NCI-H2029 treated with DMSO at 0.1 percent for 48 hours (cell line): ENCODE data around the gene PIH1D1.
"Not testable (repeated sequence)": the region's sequence is repeated elsewhere in the genome, so short reads cannot be mapped to it uniquely, and the experiment has no call there.

Experiments
- DNase-seq: peaks from one replicate; lab custom pipeline; 2025; lab: John Stamatoyannopoulos, UW

The PIH1D1 gene

DNA sequence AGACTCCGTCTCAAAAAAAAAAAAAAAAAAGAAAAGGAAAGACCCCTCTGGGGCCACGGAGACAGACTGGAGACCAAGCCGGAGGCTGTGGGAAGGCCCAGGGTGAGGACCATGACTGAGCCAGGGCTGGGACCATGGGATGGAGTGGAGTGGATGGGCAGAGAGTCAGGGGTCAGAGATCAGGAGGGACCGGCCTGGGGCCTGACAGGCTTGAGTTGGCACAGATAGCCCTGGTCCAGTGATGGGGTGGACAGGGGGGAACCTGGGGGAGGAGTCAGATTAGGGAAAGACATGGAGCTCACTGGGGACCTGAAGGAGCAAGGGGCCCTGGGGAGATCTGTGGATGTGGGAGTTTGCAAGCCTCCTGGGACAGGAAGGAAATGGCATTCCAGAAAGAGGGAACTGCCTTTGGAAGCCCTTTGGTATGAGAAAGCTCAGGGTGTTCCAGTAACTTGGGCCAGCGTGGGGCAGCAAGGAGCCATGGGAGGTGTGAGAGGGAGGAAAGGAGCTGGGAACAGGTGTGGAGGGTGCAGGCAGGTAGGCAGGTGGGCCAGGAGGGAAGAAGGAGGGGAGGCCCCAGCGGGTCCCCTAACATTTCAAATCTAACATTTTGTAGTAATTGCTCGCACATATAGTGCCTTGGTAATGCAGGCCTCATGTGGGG is 29.5 kb upstream of the PIH1D1 start:
- no peak for DNase-seq

- DNase-seq: no peak
These were observed 28.5 kb upstream of the PIH1D1 start for GRCh38 chr19:49479975-49480628.

- no peak for DNase-seq
These were observed 24.6 kb upstream of the PIH1D1 start for GRCh38 chr19:49475995-49476880.

- DNase-seq: no peak
These were observed 23.7 kb upstream of the PIH1D1 start for GRCh38 chr19:49475191-49475917.

GRCh38 chr19:49474542-49474924 is 22.9 kb upstream of the PIH1D1 start:
- DNase-seq: no peak

DNA sequence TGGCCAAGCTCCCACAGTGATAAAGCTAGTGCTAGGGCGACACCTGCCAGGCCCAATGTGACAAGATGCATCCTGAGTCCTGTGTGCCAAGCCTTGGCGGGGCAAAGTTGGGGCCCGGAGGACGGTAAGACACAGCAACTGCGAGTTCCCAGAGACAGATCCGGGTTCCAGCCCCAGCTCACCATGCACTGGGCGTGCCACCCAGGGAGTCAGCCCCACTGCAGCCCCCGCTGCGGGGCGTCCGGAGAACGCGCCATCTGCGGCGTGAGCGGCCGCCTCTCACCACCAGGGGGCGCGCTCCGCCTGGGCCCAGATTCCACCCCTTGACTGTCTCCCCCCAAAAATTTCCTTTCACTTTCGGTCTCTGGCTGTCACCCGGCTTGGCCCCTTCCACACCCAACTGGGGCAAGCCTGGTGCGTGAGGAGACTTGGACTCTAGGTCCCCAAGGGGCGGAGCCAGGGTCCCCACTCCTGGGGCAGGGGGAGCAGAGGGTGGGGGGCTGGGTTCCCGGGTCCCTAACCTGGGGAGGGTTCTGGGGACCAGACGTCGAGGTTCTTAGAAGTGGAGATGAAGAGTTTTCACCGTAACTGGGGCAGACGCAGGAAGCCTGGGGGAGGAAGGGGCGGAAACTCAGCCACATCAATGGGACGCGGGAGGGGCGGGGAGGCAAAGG is 22.4 kb upstream of the PIH1D1 start, which contains the start of gene FLT3LG:
Gene FLT3LG, plus strand, starts transcription at position 348 of the 674 bp plus-strand sequence. CDS start 425 bp downstream, outside the sequence.
- peak; percentile 52 for DNase-seq

- not testable (repeated sequence) for DNase-seq
These were observed 21.9 kb upstream of the PIH1D1 start for GRCh38 chr19:49473501-49473867.

- no peak for DNase-seq
These were observed 21.3 kb upstream of the PIH1D1 start for GRCh38 chr19:49472936-49473335.

- DNase-seq: no peak
These were observed 19.0 kb upstream of the PIH1D1 start for GRCh38 chr19:49470615-49470978.

DNA sequence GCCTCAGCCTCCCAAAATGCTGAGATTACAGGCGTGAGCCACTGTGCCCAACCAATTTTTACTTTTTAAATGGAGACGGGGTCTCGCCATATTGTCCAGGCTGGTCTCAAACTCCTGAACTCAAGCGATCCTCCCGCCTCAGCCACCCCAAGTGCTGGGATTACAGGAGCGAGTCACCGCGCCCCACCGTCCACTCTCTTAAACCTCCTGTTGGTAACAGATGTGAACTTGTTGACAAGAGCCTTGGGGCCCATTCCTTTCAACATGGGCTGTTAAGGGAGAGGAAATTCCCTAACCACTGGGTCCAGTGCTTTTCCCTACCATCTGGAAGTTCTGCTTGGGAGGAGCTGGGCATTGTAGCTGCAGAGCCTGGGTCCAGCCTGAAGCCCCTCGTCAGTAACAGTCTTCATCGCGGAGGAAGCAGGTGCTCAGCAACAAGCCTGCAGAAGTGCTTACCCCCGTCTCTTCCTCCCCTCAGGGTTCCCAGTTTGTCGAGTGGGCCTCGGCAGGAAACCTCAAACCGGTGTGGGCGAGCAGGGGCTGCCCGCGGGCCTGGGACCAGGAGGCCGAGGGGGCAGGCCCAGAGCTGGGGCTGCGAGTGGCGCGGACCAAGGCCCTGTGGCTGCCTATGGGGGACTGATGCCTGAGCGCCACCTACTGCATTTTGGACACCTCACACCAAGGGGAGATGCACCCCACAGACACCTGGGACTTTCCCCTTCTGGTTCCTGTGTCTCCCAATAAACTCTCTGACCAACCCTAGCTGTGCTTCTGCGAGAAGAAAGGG is 18.4 kb upstream of the PIH1D1 start:
- no peak for DNase-seq

DNA sequence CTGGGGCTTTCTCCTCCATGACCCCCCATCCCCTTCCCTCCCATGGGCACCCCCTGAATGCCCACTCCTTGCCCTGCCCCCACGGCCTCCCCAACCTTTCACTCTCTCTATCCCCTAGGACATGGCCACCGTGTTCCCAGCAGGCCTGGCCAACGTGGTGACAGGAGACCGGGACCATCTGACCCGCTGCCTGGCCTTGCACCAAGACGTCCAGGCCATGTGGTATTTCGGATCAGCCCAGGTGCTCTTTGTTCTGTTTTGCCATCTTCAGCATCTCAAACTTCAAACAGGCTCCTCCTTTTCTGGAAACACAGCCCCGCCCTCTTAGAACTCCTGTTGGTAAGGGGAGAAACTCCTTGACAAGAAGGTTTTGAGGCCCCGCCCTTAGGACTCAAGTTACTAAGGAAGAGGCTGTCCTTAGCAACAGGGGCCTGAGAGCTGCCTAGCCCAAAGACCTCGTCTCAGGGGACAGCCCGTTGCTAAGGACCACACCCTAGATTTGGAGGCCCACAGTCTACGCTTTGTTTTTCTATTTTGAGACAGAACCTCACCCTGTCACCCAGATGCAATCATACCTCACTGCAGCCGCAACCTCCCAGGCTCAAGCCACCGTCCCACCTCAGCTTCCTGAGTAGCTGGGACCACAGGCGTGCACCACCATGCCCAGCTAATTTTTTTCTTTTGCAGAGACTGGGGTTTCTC is 17.3 kb upstream of the PIH1D1 start:
- DNase-seq: no peak

GRCh38 chr19:49468199-49468598 is 16.6 kb upstream of the PIH1D1 start:
- DNase-seq: no peak

GRCh38 chr19:49465371-49465770 is 13.8 kb upstream of the PIH1D1 start:
- no peak for DNase-seq

DNA sequence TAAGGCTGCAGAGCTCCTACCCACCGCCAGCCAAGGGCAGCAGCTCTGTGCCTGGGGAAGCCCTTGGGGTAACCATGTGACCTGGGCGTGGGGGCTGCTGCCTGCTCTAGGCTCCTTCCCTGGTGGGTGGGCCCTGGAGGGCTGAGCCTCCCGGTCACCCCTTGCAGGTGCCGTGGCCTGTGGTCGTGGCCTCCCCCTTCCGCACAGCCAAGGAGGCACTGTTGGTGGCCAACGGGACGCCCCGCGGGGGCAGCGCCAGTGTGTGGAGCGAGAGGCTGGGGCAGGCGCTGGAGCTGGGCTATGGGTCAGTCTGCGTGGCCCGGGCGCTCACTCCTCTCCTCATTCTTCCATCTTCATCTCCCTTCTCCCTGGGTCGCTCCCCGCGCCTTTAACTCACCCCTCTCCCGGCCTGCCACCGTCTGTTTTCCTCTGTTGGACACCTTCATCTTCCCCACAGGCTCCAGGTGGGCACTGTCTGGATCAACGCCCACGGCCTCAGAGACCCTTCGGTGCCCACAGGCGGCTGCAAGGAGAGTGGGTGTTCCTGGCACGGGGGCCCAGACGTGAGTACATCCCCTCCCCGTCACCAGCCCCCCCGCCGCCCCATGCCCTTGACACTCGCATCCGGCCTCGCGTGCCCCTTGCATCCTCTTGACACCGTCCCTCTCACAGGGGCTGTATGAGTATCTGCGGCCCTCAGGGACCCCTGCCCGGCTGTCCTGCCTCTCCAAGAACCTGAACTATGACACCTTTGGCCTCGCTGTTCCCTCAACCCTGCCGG is 12.5 kb upstream of the PIH1D1 start:
- DNase-seq: no peak

- no peak for DNase-seq
These were observed 10.9 kb upstream of the PIH1D1 start for GRCh38 chr19:49462492-49462891.

GRCh38 chr19:49461656-49462055 is 10.0 kb upstream of the PIH1D1 start:
- no peak for DNase-seq

- not testable (repeated sequence) for DNase-seq
These were observed 9.5 kb upstream of the PIH1D1 start for GRCh38 chr19:49461130-49461529.

GRCh38 chr19:49459388-49459787 is 7.8 kb upstream of the PIH1D1 start:
- DNase-seq: no peak

DNA sequence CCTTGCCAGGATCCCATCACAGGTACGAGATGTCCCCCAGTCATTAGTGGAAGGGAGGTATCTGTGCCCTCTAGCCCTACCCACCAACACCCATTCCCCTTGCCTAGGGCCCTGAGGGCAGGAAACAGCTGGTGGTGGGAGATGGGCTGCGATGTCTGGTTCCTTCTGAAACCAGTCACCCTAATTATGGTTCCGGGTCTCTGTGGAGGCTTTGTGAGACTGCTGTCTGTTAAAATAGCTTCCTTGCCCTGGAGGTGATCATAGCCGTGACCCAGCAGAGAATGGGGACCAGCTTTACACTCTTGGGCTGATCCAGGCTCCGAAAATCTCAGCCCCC is 6.9 kb upstream of the PIH1D1 start:
- no peak for DNase-seq

DNA sequence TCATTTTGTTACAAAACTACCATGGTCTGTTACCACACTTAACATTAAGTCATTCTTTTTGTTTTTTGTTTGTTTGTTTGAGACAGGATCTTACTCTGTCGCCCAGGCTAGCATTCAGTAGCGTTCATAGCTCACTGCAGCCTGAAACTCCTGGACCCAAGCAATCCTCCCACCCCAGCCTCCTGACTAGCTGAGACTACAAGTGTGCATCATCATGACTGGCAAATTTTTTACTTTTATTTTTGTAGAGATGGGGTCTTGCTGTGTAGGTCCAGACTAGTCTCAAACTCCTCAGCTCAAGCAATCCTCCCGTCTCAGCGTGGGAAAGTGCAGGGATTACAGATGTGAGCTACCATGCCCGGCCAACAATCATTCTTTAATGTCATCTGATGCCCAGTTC is 4.7 kb upstream of the PIH1D1 start:
- DNase-seq: no peak
